ENCODE data around the gene TM4SF4.

DNA sequence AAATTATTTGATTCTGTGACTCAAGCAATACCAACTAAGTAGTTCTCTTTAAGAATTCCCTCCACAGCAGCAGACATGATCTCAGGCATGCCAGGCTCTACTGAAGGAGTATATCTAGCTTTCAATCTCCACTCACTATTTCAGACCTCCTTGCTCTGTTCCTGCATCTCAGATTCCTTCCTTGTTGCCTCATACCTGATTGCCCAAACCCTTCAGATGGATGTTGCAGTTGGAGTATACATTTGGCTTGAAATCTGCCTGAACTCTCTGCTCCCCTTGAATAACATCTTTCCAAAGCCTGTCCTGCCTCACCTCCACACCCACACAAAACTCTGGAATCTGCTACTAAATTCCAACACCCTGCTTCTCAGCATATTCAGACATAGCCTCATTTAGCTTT is 19.8 kb upstream of the TM4SF4 start:
- TF ChIP-seq, protein P1, sequence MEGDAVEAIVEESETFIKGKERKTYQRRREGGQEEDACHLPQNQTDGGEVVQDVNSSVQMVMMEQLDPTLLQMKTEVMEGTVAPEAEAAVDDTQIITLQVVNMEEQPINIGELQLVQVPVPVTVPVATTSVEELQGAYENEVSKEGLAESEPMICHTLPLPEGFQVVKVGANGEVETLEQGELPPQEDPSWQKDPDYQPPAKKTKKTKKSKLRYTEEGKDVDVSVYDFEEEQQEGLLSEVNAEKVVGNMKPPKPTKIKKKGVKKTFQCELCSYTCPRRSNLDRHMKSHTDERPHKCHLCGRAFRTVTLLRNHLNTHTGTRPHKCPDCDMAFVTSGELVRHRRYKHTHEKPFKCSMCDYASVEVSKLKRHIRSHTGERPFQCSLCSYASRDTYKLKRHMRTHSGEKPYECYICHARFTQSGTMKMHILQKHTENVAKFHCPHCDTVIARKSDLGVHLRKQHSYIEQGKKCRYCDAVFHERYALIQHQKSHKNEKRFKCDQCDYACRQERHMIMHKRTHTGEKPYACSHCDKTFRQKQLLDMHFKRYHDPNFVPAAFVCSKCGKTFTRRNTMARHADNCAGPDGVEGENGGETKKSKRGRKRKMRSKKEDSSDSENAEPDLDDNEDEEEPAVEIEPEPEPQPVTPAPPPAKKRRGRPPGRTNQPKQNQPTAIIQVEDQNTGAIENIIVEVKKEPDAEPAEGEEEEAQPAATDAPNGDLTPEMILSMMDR (IDR thresholded peaks at IDR 0.05; ENCODE audit: low read length), result no peak
- TF ChIP-seq EZH2 (optimal IDR thresholded peaks at IDR 0.05; ENCODE audit: low read depth, low read length) (no peak), EZH2phosphoT487 (IDR thresholded peaks at IDR 0.05; ENCODE audit: low read length) (no peak)
